Activated CD8-positive, alpha-beta memory T cell treated with anti-CD3 and anti-CD28 coated beads for 36 hours (primary cell): ENCODE results near the gene TXNRD1. TPM values are rescaled to one million over a fixed set of nuclear protein-coding genes. Genes with fewer than 3 reads are reported as not detected.
"Not testable (repeated sequence)": the region's sequence is repeated elsewhere in the genome, so short reads cannot be mapped to it uniquely, and the experiment has no call there.

Source experiments
- CTCF ChIA-PET: fragments of 350-600 bp; sonication (Branson Sonifier 250); formaldehyde crosslinking; loops from one replicate; lab custom pipeline; 2021; ENCODE audit warnings: antibody characterized with exemption; lab: Charles Lee
- POLR2A ChIA-PET: fragments of 350-600 bp; sonication (Branson Sonifier 250); formaldehyde crosslinking; loops from one replicate; lab custom pipeline; 2021; ENCODE audit warnings: antibody characterized with exemption; lab: Charles Lee
- total RNA-seq, 2 experiments: library from RNA; stranded (reverse); gene quantifications; one replicate each; pipeline ENCODE4 v1.2.3, GENCODE V29; 2021

The TXNRD1 gene
- total RNA-seq, 2 experiments from 2014 or later = 112 to 120 TPM

- ChIA-PET POLR2A (no interaction called here), CTCF (no interaction called here)
Observed at GRCh38 chr12:104310751-104311633, 95.4 kb downstream of the TXNRD1 start.

- ChIA-PET POLR2A (no interaction called here), CTCF (interaction anchor here (1.3 kb wide), 1 partner anchor 9 kb away, joined by 5 read pairs; the partner anchor contains the start of gene EID3)
Observed at GRCh38 chr12:104312202-104312601, 96.6 kb downstream of the TXNRD1 start.

GRCh38 chr12:104312654-104313053 is 97.1 kb downstream of the TXNRD1 start:
- POLR2A ChIA-PET = interaction anchor here (0.7 kb wide), 1 partner anchor 9 kb away, joined by 3 read pairs; the partner anchor contains the start of gene EID3
- CTCF ChIA-PET = interaction anchor here (1.3 kb wide), 1 partner anchor 9 kb away, joined by 5 read pairs; the partner anchor contains the start of gene EID3

- ChIA-PET CTCF (interaction anchor here (0.5 to 1.3 kb wide), 4 partner anchors 10 to 433 kb away, joined by 3 to 5 read pairs (median 4); partner anchors contain the start of gene EID3), POLR2A (interaction anchor here (0.6 kb wide), 1 partner anchor 26 kb away, joined by 3 read pairs; no protein-coding TSS in a partner anchor)
Observed at GRCh38 chr12:104313568-104314241, 98.1 kb downstream of the TXNRD1 start.

- ChIA-PET POLR2A (no interaction called here), CTCF (interaction anchor here (0.7 to 0.9 kb wide), 2 partner anchors 45 to 434 kb away, joined by 3 to 4 read pairs; no protein-coding TSS in a partner anchor)
Observed at GRCh38 chr12:104314242-104314614, 98.6 kb downstream of the TXNRD1 start.

- CTCF ChIA-PET = interaction anchor here (1.2 kb wide), 1 partner anchor 29 kb away, joined by 4 read pairs; no protein-coding TSS in a partner anchor
Observed at GRCh38 chr12:104315326-104316224, 100.0 kb downstream of the TXNRD1 start.

GRCh38 chr12:104316936-104317335 is 101.4 kb downstream of the TXNRD1 start:
- POLR2A ChIA-PET = no interaction called here
- CTCF ChIA-PET = no interaction called here

More at GRCh38 chr12:104315326-104316224, 100.0 kb downstream of the TXNRD1 start:
- POLR2A ChIA-PET = interaction anchor here (0.6 kb wide), 1 partner anchor 58 kb away, joined by 5 read pairs; no protein-coding TSS in a partner anchor

GRCh38 chr12:104317538-104318210 is 102.1 kb downstream of the TXNRD1 start:
- CTCF ChIA-PET = no interaction called here
- POLR2A ChIA-PET = no interaction called here

- ChIA-PET POLR2A (no interaction called here), CTCF (no interaction called here)
Observed at GRCh38 chr12:104319028-104319427, 103.4 kb downstream of the TXNRD1 start.

GRCh38 chr12:104319918-104320626 is 104.5 kb downstream of the TXNRD1 start:
- POLR2A ChIA-PET = no interaction called here
- CTCF ChIA-PET = no interaction called here

- POLR2A ChIA-PET = no interaction called here
- CTCF ChIA-PET = no interaction called here
Observed at GRCh38 chr12:104320627-104321024, 105.0 kb downstream of the TXNRD1 start.

GRCh38 chr12:104321949-104322348 is 106.4 kb downstream of the TXNRD1 start:
- ChIA-PET CTCF (no interaction called here), POLR2A (interaction anchor here (0.7 kb wide), 1 partner anchor 58 kb away, joined by 5 read pairs; no protein-coding TSS in a partner anchor)

GRCh38 chr12:104322533-104322932 is 107.0 kb downstream of the TXNRD1 start:
- POLR2A ChIA-PET, CTCF ChIA-PET: not testable (repeated sequence)

GRCh38 chr12:104323899-104324298 is 108.3 kb downstream of the TXNRD1 start:
- ChIA-PET POLR2A (no interaction called here), CTCF (interaction anchor here (0.7 kb wide), 1 partner anchor 237 kb away, joined by 3 read pairs; no protein-coding TSS in a partner anchor)

- POLR2A ChIA-PET, CTCF ChIA-PET: not testable (repeated sequence)
Observed at GRCh38 chr12:104328278-104328677, 112.7 kb downstream of the TXNRD1 start.

- POLR2A ChIA-PET = no interaction called here
- CTCF ChIA-PET = no interaction called here
Observed at GRCh38 chr12:104328790-104329189, 113.2 kb downstream of the TXNRD1 start.

- CTCF ChIA-PET = no interaction called here
- POLR2A ChIA-PET = no interaction called here
Observed at GRCh38 chr12:104329707-104330532, 114.3 kb downstream of the TXNRD1 start.
